Caco-2 (cell line): ENCODE results near the gene CH25H. TPM values are rescaled to one million over a fixed set of nuclear protein-coding genes. Genes with fewer than 3 reads are reported as not detected.

Experiments used
- BruUV-seq: library from RNA; stranded (reverse); fragments of 400-500 nt; replicated peaks from 2 replicates; lab custom pipeline; 2021; lab: Mats Ljungman, UMichigan
- CTCF ChIA-PET: fragments of 300-600 bp; sonication (Branson Sonifier 250); formaldehyde crosslinking; loops from one replicate; lab custom pipeline; 2022; ENCODE audit warnings: antibody characterized with exemption; lab: Charles Lee
- POLR2A ChIA-PET: fragments of 300-600 bp; sonication (Branson Sonifier 250); formaldehyde crosslinking; loops from one replicate; lab custom pipeline; 2022; ENCODE audit warnings: antibody characterized with exemption; lab: Charles Lee
- DNase-seq, 2 experiments: peaks; one replicate each; pipeline versions ENCODE4 v3.0.0 to v3.0.0-alpha.2; 2020 to 2022
- H3K27me3 ChIP-seq: replicated peaks from 2 replicates; pipeline ENCODE4 v1.6.0; 2011; ENCODE audit warnings: low read length; ENCODE audit not compliant: control insufficient read depth, insufficient read depth
- H3K36me3 ChIP-seq: 2 replicates; pipeline ENCODE4 v1.5.1; 2011; ENCODE audit warnings: low read length; ENCODE audit not compliant: control insufficient read depth, insufficient read depth
- H3K4me1 ChIP-seq: fragments of 250-450 bp; sonication (Bioruptor Pico); 2 replicates; pipeline ENCODE4 v1.5.1; 2020; ENCODE audit warnings: mild to moderate bottlenecking
- H3K4me3 ChIP-seq: 2 replicates; pipeline ENCODE4 v1.5.1; 2011; ENCODE audit warnings: low read depth, mild to moderate bottlenecking, control low read depth, low read length
- H3K9me3 ChIP-seq: fragments of 250-450 bp; sonication (Bioruptor Pico); 2 replicates; pipeline ENCODE4 v1.5.1; 2020; ENCODE audit warnings: mild to moderate bottlenecking, moderate library complexity
- H3K27ac Mint-ChIP-seq: one replicate; pipeline ENCODE4 v1.8.0; 2022; ENCODE audit warnings: mixed read lengths; ENCODE audit not compliant: unreplicated experiment
- H3K27me3 Mint-ChIP-seq: one replicate; pipeline ENCODE4 v1.8.0; 2022; ENCODE audit warnings: mixed read lengths; ENCODE audit not compliant: insufficient read depth, unreplicated experiment
- H3K36me3 Mint-ChIP-seq: one replicate; pipeline ENCODE4 v1.8.0; 2022; ENCODE audit warnings: mild to moderate bottlenecking, mixed read lengths; ENCODE audit not compliant: insufficient read depth, unreplicated experiment
- H3K4me1 Mint-ChIP-seq: one replicate; pipeline ENCODE4 v1.8.0; 2022; ENCODE audit warnings: low read depth, mixed read lengths; ENCODE audit not compliant: unreplicated experiment
- H3K4me3 Mint-ChIP-seq: one replicate; pipeline ENCODE4 v1.8.0; 2022; ENCODE audit warnings: mild to moderate bottlenecking, moderate library complexity, mixed read lengths; ENCODE audit not compliant: unreplicated experiment
- H3K9me3 Mint-ChIP-seq: one replicate; pipeline ENCODE4 v1.8.0; 2022; ENCODE audit warnings: mixed read lengths; ENCODE audit not compliant: unreplicated experiment
- CTCF ChIP-seq, 2 experiments: fragments of 200-600 bp in 1 of 2; IDR thresholded peaks; 1 replicate in 1 of 2; 2 replicates in 1 of 2; pipeline versions ENCODE4 v1.5.1 to v1.8.0; 2011 to 2022; ENCODE audit warnings: antibody characterized with exemption in 1 of 2, control low read depth in 1 of 2, inconsistent platforms in 1 of 2, low read depth in 1 of 2, low read length in 1 of 2, mild to moderate bottlenecking in 1 of 2, moderate library complexity in 1 of 2; ENCODE audit not compliant: insufficient read depth in 1 of 2, severe bottlenecking in 1 of 2, unreplicated experiment in 1 of 2
- intact Hi-C: fragments of 100-400 bp; cut with micrococcal nuclease; formaldehyde crosslinking; loops from one replicate; pipeline ENCODE4 v1.10.0; 2022; ENCODE audit not compliant: unreplicated experiment
- total RNA-seq: library from RNA; stranded (reverse); gene quantifications from 2 replicates; pipeline ENCODE4 v1.2.3, GENCODE V29; 2022

CH25H gene
- total RNA-seq, 1 experiment from 2014 or later: not detected

- no peaks in the 10 kb centered on the region for H3K9me3 Mint-ChIP-seq
- H3K36me3 Mint-ChIP-seq: no peaks in the 10 kb centered on the region
- DNase-seq: no peak
- Histone ChIP-seq H3K27me3 (no peaks in the 10 kb centered on the region), H3K36me3 (no peaks in the 10 kb centered on the region), H3K9me3 (no peaks in the 10 kb centered on the region), H3K4me1 (no peaks in the 10 kb centered on the region), H3K4me3 (no peak overlapping the region)
- no peak overlapping the region for H3K4me3 Mint-ChIP-seq
- intact Hi-C loops: no loop called here
- TF ChIP-seq CTCF (IDR thresholded peaks at IDR 0.05; ENCODE audit: insufficient read depth in 1 of 2, low read depth in 1 of 2, low read length in 1 of 2, severe bottlenecking in 1 of 2, unreplicated experiment in 1 of 2): no peak
- H3K27me3 Mint-ChIP-seq: peaks cover 17% of the 10 kb centered on the region
- no TSS peak for BruUV-seq
- CTCF ChIA-PET: no interaction called here
- POLR2A ChIA-PET: no interaction called here
- H3K27ac Mint-ChIP-seq: no peak overlapping the region
- no peaks in the 10 kb centered on the region for H3K4me1 Mint-ChIP-seq
Observed at GRCh38 chr10:89175816-89176215, 31.3 kb downstream of the CH25H start.

DNA sequence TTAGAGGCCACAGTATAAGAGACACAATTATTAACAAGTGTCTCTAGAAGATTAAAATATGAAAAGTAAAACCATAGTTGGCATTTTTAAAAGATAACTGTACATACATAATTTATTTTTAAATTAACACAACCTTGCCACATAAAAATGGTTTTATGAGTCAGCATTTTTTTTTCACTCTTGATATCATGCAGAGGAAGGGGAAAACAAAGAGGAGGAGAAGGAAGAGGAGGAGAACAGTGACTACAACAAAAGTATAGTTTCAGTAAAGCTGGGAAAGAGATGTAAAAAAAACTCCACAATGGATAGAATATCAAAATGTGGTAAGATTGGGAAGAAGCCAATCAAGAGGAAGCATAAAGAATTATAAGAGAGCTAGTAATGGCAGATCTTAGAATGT is 34.0 kb downstream of the CH25H start:
- Histone ChIP-seq H3K9me3 (no peaks in the 10 kb centered on the region), H3K4me3 (no peak overlapping the region), H3K27me3 (no peaks in the 10 kb centered on the region), H3K4me1 (no peaks in the 10 kb centered on the region), H3K36me3 (no peaks in the 10 kb centered on the region)
- Mint-ChIP-seq H3K36me3 (no peaks in the 10 kb centered on the region), H3K27me3 (peaks cover 20% of the 10 kb centered on the region), H3K4me1 (no peaks in the 10 kb centered on the region), H3K27ac (no peak overlapping the region), H3K4me3 (no peak overlapping the region), H3K9me3 (no peaks in the 10 kb centered on the region)
- BruUV-seq: no TSS peak
- DNase-seq: no peak
- POLR2A ChIA-PET: no interaction called here
- CTCF ChIA-PET: no interaction called here
- intact Hi-C loops: no loop called here
- no peak for TF ChIP-seq CTCF (IDR thresholded peaks at IDR 0.05; ENCODE audit: insufficient read depth in 1 of 2, low read depth in 1 of 2, low read length in 1 of 2, severe bottlenecking in 1 of 2, unreplicated experiment in 1 of 2)

DNA sequence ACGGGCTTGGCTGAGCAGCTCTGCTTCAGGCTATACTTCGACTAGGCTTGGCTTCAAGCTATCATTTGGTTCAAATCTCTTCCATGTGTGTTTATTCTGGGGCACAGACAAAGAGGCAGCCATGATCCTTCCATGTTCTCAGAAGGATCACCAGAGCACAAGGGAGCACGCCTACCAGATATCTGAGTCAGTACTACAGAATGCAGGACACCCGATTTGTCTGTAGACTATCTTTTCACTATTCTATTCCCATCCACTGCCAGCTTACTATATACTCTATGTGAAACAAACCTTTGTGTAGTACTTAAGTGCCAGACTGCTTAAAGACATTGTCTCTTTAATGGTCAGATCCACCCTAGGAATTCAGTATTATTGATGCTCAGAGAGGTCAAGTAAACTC is 35.1 kb downstream of the CH25H start:
- CTCF ChIA-PET: no interaction called here
- H3K4me1 Mint-ChIP-seq: no peaks in the 10 kb centered on the region
- Histone ChIP-seq H3K4me3 (no peak overlapping the region), H3K4me1 (no peaks in the 10 kb centered on the region), H3K27me3 (no peaks in the 10 kb centered on the region), H3K36me3 (no peaks in the 10 kb centered on the region), H3K9me3 (no peaks in the 10 kb centered on the region)
- H3K9me3 Mint-ChIP-seq: no peaks in the 10 kb centered on the region
- TF ChIP-seq CTCF (IDR thresholded peaks at IDR 0.05; ENCODE audit: insufficient read depth in 1 of 2, low read depth in 1 of 2, low read length in 1 of 2, severe bottlenecking in 1 of 2, unreplicated experiment in 1 of 2): no peak
- H3K27ac Mint-ChIP-seq: no peak overlapping the region
- no peak for DNase-seq
- POLR2A ChIA-PET: no interaction called here
- no peaks in the 10 kb centered on the region for H3K36me3 Mint-ChIP-seq
- H3K4me3 Mint-ChIP-seq: no peak overlapping the region
- BruUV-seq: no TSS peak
- H3K27me3 Mint-ChIP-seq: peaks cover 20% of the 10 kb centered on the region
- intact Hi-C loops: no loop called here
